Left ventricle myocardium inferior (tissue), 1 donor: ENCODE data around the gene TRIM41. TPM values are rescaled to one million over a fixed set of nuclear protein-coding genes. Genes with fewer than 3 reads are reported as not detected.

Experiments used
- DNase-seq: peaks from one replicate; pipeline ENCODE4 v3.0.0-alpha.2; 2020
- H3K27ac ChIP-seq: fragments of 200-600 bp; replicated peaks from 2 replicates; pipeline ENCODE4 v1.8.0; 2021
- H3K27me3 ChIP-seq: fragments of 200-600 bp; 2 replicates; pipeline ENCODE4 v1.8.0; 2021; ENCODE audit warnings: low read depth
- H3K36me3 ChIP-seq: fragments of 200-600 bp; 2 replicates; pipeline ENCODE4 v1.8.0; 2021
- H3K4me1 ChIP-seq: fragments of 200-600 bp; 2 replicates; pipeline ENCODE4 v1.8.0; 2021
- H3K4me3 ChIP-seq: fragments of 200-600 bp; 2 replicates; pipeline ENCODE4 v1.8.0; 2021; ENCODE audit warnings: mild to moderate bottlenecking, moderate library complexity
- H3K9me3 ChIP-seq: fragments of 200-600 bp; replicated peaks from 2 replicates; pipeline ENCODE4 v1.8.0; 2021
- intact Hi-C: fragments of 100-400 bp; cut with micrococcal nuclease; formaldehyde crosslinking; loops from one replicate; pipeline ENCODE4 v1.11.0; 2022
- total RNA-seq: library from RNA; stranded (reverse); fragmentation: NEBNext Ultra II Directional; extraction: Animal tissue kit (Norgen Biotek cat#: 25700); gene quantifications from one replicate; pipeline ENCODE4 v1.2.1, GENCODE V29; 2021
- TF ChIP-seq, protein P1 (sequence below): fragments of 200-600 bp; IDR thresholded peaks from 2 replicates; pipeline ENCODE4 v1.8.0; 2021; ENCODE audit warnings: antibody characterized with exemption, mild to moderate bottlenecking, borderline replicate concordance
- donor health status: DM: no; HTN: yes; CAD: no; lungs with severe emphysema.

The TRIM41 gene
- total RNA-seq, 1 donor from 2014 or later = 26.4 TPM

DNA sequence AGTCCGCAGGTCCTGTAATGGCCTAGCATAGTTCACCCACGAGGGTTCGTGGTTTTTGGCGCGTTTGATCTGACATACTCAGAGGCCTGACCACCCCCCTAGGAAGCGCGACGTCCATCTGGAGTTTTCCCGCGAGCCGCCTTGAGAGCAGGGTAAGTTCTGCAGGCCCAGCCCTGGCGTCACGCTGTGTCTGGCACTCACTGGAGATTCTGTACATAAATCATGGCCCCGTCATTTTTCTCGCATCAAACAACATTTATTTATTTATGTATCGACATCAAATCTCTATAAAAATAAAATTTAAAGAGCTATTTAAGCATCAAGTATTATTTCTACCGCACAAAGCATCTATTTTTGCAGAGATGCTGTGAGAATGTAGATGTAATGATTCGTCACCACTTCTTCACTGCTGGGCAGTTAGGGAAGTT lies 437 bp upstream of the TRIM41 start:
- Histone ChIP-seq H3K27ac (peak overlapping the region; percentile 100), H3K4me1 (peaks cover 46% of the 10 kb centered on the region), H3K36me3 (peaks cover 8% of the 10 kb centered on the region), H3K4me3 (peak overlapping the region; percentile 96), H3K27me3 (no peaks in the 10 kb centered on the region), H3K9me3 (no peaks in the 10 kb centered on the region)
- DNase-seq = no peak
- TF ChIP-seq, protein P1, sequence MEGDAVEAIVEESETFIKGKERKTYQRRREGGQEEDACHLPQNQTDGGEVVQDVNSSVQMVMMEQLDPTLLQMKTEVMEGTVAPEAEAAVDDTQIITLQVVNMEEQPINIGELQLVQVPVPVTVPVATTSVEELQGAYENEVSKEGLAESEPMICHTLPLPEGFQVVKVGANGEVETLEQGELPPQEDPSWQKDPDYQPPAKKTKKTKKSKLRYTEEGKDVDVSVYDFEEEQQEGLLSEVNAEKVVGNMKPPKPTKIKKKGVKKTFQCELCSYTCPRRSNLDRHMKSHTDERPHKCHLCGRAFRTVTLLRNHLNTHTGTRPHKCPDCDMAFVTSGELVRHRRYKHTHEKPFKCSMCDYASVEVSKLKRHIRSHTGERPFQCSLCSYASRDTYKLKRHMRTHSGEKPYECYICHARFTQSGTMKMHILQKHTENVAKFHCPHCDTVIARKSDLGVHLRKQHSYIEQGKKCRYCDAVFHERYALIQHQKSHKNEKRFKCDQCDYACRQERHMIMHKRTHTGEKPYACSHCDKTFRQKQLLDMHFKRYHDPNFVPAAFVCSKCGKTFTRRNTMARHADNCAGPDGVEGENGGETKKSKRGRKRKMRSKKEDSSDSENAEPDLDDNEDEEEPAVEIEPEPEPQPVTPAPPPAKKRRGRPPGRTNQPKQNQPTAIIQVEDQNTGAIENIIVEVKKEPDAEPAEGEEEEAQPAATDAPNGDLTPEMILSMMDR = no peak
- intact Hi-C loops = no loop called here

DNA sequence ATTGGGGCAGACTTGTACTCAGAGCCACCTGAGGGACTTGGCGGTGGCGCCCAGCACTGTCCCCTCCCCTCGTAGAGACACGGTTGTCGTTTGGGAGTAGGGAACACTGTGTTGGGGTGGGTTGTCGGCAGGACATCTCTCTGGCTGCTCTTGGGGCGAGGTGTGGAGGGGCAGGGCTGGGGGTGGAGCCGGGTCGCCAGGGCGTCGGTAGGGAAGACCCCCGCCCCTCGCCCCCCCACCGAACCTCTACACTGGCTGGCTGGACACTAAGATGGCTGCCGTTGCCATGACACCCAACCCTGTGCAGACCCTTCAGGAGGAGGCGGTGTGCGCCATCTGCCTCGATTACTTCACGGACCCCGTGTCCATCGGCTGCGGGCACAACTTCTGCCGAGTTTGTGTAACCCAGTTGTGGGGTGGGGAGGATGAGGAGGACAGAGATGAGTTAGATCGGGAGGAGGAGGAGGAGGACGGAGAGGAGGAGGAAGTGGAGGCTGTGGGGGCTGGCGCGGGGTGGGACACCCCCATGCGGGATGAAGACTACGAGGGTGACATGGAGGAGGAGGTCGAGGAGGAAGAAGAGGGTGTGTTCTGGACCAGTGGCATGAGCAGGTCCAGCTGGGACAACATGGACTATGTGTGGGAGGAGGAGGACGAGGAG lies 778 bp downstream of the TRIM41 start:
- Histone ChIP-seq H3K27me3 (no peaks in the 10 kb centered on the region), H3K27ac (peak overlapping the region; percentile 100), H3K4me3 (peak overlapping the region; percentile 96), H3K4me1 (peaks cover 37% of the 10 kb centered on the region), H3K9me3 (no peaks in the 10 kb centered on the region), H3K36me3 (peaks cover 10% of the 10 kb centered on the region)
- intact Hi-C loops = no loop called here
- DNase-seq = no peak
- TF ChIP-seq, protein P1 = no peak

DNA sequence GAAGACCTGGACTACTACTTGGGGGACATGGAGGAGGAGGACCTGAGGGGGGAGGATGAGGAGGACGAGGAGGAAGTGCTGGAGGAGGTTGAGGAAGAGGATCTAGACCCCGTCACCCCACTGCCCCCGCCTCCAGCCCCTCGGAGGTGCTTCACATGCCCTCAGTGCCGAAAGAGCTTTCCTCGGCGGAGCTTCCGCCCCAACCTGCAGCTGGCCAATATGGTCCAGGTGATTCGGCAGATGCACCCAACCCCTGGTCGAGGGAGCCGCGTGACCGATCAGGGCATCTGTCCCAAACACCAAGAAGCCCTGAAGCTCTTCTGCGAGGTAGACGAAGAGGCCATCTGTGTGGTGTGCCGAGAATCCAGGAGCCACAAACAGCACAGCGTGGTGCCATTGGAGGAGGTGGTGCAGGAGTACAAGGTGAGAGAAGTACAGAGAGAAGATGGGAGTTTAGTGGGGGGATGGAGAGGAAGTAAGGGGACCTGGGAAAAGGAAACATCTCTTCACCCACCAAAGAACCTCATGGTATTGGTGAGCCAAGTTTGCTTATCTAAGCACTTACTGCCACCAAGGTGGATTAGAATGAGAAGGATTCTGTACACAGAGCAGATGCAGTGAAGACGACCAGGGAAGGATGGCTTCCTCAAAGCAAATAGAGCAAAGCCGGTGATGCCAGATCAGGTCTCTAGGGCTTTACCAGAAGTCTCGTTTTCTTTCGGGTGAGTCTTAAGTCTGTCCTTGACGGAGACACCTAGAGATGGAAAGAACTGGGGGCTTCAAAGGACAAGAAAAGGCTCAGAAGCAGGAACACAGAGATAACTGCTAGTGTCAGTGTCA lies 1.5 kb downstream of the TRIM41 start:
- H3K27ac ChIP-seq = peak overlapping the region; percentile 100
- H3K36me3 ChIP-seq = peaks cover 10% of the 10 kb centered on the region
- H3K4me3 ChIP-seq = peak overlapping the region; percentile 96
- DNase-seq = no peak
- peaks cover 37% of the 10 kb centered on the region for H3K4me1 ChIP-seq
- no peaks in the 10 kb centered on the region for H3K27me3 ChIP-seq
- TF ChIP-seq, protein P1 = no peak
- intact Hi-C loops = no loop called here
- H3K9me3 ChIP-seq = no peaks in the 10 kb centered on the region

DNA sequence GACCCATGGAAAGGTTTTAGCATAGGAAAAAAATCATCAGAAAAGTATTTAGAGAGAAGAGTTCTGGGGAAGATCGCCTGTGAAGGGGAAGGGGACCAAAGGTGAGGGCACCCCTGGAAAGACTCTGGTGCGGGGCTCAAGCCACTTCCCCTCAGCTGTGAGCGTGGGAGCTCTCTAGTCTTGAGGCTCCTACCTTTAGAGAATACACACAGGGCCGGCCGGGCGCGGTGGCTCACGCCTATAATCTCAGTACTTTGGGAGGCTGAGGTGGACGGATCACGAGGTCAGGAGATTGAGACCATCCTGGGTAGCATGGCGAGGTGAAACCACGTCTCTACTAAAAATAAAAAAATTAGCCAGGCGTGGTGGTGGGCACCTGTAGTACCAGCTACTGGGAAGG lies 6.9 kb downstream of the TRIM41 start:
- intact Hi-C loops = no loop called here

DNA sequence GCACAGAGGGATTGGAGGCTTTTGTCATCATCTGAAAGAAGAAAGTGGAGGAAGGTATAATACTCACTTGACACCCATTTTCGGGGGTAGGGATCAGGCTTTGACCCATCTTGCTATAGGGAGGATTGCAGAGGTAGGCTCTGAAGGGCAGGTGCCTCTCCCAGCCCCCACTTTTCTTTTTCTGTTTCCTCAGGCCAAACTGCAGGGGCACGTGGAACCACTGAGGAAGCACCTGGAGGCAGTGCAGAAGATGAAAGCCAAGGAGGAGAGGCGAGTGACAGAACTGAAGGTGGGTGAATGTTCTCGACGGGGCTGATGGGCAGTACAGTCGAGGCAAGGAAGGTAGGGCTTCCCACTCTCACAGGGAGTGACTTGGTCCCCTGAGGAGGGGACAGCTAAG lies 7.5 kb downstream of the TRIM41 start:
- intact Hi-C loops = no loop called here
- H3K9me3 ChIP-seq = no peaks in the 10 kb centered on the region
- H3K4me3 ChIP-seq = no peak overlapping the region
- H3K4me1 ChIP-seq = peaks cover 3% of the 10 kb centered on the region
- H3K36me3 ChIP-seq = peaks cover 58% of the 10 kb centered on the region
- DNase-seq = no peak
- TF ChIP-seq, protein P1 = no peak
- no peaks in the 10 kb centered on the region for H3K27me3 ChIP-seq
- no peak overlapping the region for H3K27ac ChIP-seq

More for the DNA sequence above, 6.9 kb downstream of the TRIM41 start:
- Histone ChIP-seq H3K27me3 (no peaks in the 10 kb centered on the region), H3K9me3 (no peaks in the 10 kb centered on the region), H3K36me3 (peaks cover 53% of the 10 kb centered on the region), H3K27ac (no peak overlapping the region), H3K4me1 (peaks cover 7% of the 10 kb centered on the region), H3K4me3 (no peak overlapping the region)
- no peak for DNase-seq
- TF ChIP-seq, protein P1 = no peak
